Right atrium auricular region (tissue), 2 donors: ENCODE results near the gene SLC5A1. TPM values are rescaled to one million over a fixed set of nuclear protein-coding genes. Genes with fewer than 3 reads are reported as not detected.

Experiments used
- DNase-seq: peaks from one replicate; pipeline ENCODE4 v3.0.0-alpha.2; 2019; ENCODE audit warnings: low spot score
- H3K27ac ChIP-seq, 2 donors: fragments of 200-600 bp; sonication (generic); 1 replicate in 1 of 2; 2 replicates in 1 of 2; pipeline ENCODE4 v1.5.1; 2016 to 2019
- H3K27me3 ChIP-seq, 2 donors: fragments of 200-600 bp; sonication (generic); one replicate each; pipeline versions ENCODE4 v1.5.1 to v1.6.0; 2017 to 2019
- H3K36me3 ChIP-seq: fragments of 200-600 bp; sonication (generic); one replicate; pipeline ENCODE4 v1.5.1; 2016
- H3K4me1 ChIP-seq, 2 donors: fragments of 200-600 bp; sonication (generic); one replicate each; pipeline versions ENCODE4 v1.5.1 to v1.6.0; 2017 to 2019
- H3K4me3 ChIP-seq, 2 donors: fragments of 200-600 bp; sonication (generic); 1 replicate in 1 of 2; 2 replicates in 1 of 2; pipeline ENCODE4 v1.5.1; 2017 to 2019; ENCODE audit warnings: mild to moderate bottlenecking in 1 of 2, moderate library complexity in 1 of 2
- H3K9me3 ChIP-seq, 2 donors: fragments of 200-600 bp; sonication (generic); one replicate each; pipeline ENCODE4 v1.5.1; 2019
- CTCF ChIP-seq, 2 donors: fragments of 200-600 bp; sonication (generic); IDR thresholded peaks; one replicate each; pipeline ENCODE4 v1.5.1; 2019; ENCODE audit warnings: antibody characterized with exemption in 2 of 2
- total RNA-seq, 2 donors: library from RNA; depleted of rRNA; stranded (reverse); fragments of >200 nt; gene quantifications; one replicate each; pipeline ENCODE4 v1.1.0, GENCODE V29; 2016

SLC5A1 gene
- total RNA-seq = 10 to 100 TPM; 34.9 to 67.5 TPM

GRCh38 chr22:32042924-32043323 is at the start of gene SLC5A1:
Gene SLC5A1, plus strand, starts transcription at chr22:32043261. Its CDS starts 21 bp downstream, at chr22:32043282.
- TF ChIP-seq CTCF (IDR thresholded peaks at IDR 0.05) = no peak
- Histone ChIP-seq H3K9me3 (no peaks in the 10 kb centered on the region), H3K36me3 (no peaks in the 10 kb centered on the region), H3K27me3 (no peaks in the 10 kb centered on the region), H3K4me1 (peaks cover 0 to 7% of the 10 kb centered on the region in 2 donors), H3K4me3 (no peak within 1 kb of the TSS), H3K27ac (no peak within 1 kb of the TSS)
- DNase-seq = no peak

- H3K4me3 ChIP-seq = no peak overlapping the region
- no peaks in the 10 kb centered on the region for H3K9me3 ChIP-seq
- H3K4me1 ChIP-seq = no peaks in the 10 kb centered on the region
- TF ChIP-seq CTCF (IDR thresholded peaks at IDR 0.05) = no peak
- no peaks in the 10 kb centered on the region for H3K36me3 ChIP-seq
- no peak overlapping the region for H3K27ac ChIP-seq
- no peak for DNase-seq
- no peaks in the 10 kb centered on the region for H3K27me3 ChIP-seq
Observed at GRCh38 chr22:31995046-31995445, 48.0 kb upstream of the SLC5A1 start.

- no peaks in the 10 kb centered on the region for H3K9me3 ChIP-seq
- H3K4me3 ChIP-seq = no peak overlapping the region
- DNase-seq = no peak
- no peaks in the 10 kb centered on the region for H3K4me1 ChIP-seq
- TF ChIP-seq CTCF (IDR thresholded peaks at IDR 0.05) = no peak
- no peak overlapping the region for H3K27ac ChIP-seq
- no peaks in the 10 kb centered on the region for H3K27me3 ChIP-seq
- H3K36me3 ChIP-seq = no peaks in the 10 kb centered on the region
Observed at GRCh38 chr22:31995807-31996206, 47.3 kb upstream of the SLC5A1 start.

GRCh38 chr22:31998784-31999385 is 44.2 kb upstream of the SLC5A1 start:
- no peak for TF ChIP-seq CTCF (IDR thresholded peaks at IDR 0.05)
- Histone ChIP-seq H3K9me3 (no peaks in the 10 kb centered on the region), H3K27me3 (no peaks in the 10 kb centered on the region), H3K4me3 (no peak overlapping the region), H3K27ac (no peak overlapping the region), H3K36me3 (no peaks in the 10 kb centered on the region), H3K4me1 (no peaks in the 10 kb centered on the region)
- DNase-seq = no peak

- no peaks in the 10 kb centered on the region for H3K9me3 ChIP-seq
- H3K27ac ChIP-seq = no peak overlapping the region
- H3K4me3 ChIP-seq = no peak overlapping the region
- no peak for TF ChIP-seq CTCF (IDR thresholded peaks at IDR 0.05)
- no peaks in the 10 kb centered on the region for H3K4me1 ChIP-seq
- no peaks in the 10 kb centered on the region for H3K36me3 ChIP-seq
- H3K27me3 ChIP-seq = no peaks in the 10 kb centered on the region
- no peak for DNase-seq
Observed at GRCh38 chr22:32000181-32000580, 42.9 kb upstream of the SLC5A1 start.

- no peak overlapping the region for H3K4me3 ChIP-seq
- no peak overlapping the region for H3K27ac ChIP-seq
- no peak for DNase-seq
- no peaks in the 10 kb centered on the region for H3K36me3 ChIP-seq
- H3K27me3 ChIP-seq = no peaks in the 10 kb centered on the region
- peaks cover 0 to 5% of the 10 kb centered on the region in 2 donors for H3K9me3 ChIP-seq
- no peak for TF ChIP-seq CTCF (IDR thresholded peaks at IDR 0.05)
- no peaks in the 10 kb centered on the region for H3K4me1 ChIP-seq
Observed at GRCh38 chr22:32005453-32005852, 37.6 kb upstream of the SLC5A1 start.
